Panc1 (cell line): ENCODE measurements around the gene RASL10A. TPM values are rescaled to one million over a fixed set of nuclear protein-coding genes. Genes with fewer than 3 reads are reported as not detected.

Source experiments
- ATAC-seq: fragments of 200-7000 bp; cut with Tn5 transposase; 2 replicates; pipeline ENCODE4 v1.9.1; 2020; ENCODE audit warnings: mild to moderate bottlenecking, moderate library complexity
- BruUV-seq: library from RNA; stranded (reverse); fragments of 400-500 nt; replicated peaks from 2 replicates; lab custom pipeline; 2021; lab: Mats Ljungman, UMichigan
- CTCF ChIA-PET: fragments of 300-600 bp; sonication (Branson Sonifier 250); formaldehyde crosslinking; loops from one replicate; lab custom pipeline; 2022; ENCODE audit warnings: antibody characterized with exemption; lab: Charles Lee
- POLR2A ChIA-PET: fragments of 300-600 bp; sonication (Branson Sonifier 250); formaldehyde crosslinking; loops from one replicate; lab custom pipeline; 2022; ENCODE audit warnings: antibody characterized with exemption; lab: Charles Lee
- DNase-seq: peaks from one replicate; pipeline ENCODE4 v3.0.0-alpha.2; 2010; ENCODE audit warnings: low read depth, low spot score
- H3K27ac ChIP-seq: 2 replicates; pipeline ENCODE4 v1.5.1; 2011; ENCODE audit warnings: mild to moderate bottlenecking, low read length, inconsistent platforms
- H3K27me3 ChIP-seq: fragments of 200-500 bp; sonication (Bioruptor generic); 2 replicates; pipeline ENCODE4 v1.6.0; 2014; ENCODE audit warnings: low read length, inconsistent platforms; ENCODE audit not compliant: control insufficient read depth, insufficient read depth
- H3K36me3 ChIP-seq: fragments of 200-500 bp; sonication (Bioruptor generic); 2 replicates; pipeline ENCODE4 v1.5.1; 2014; ENCODE audit warnings: inconsistent platforms, mild to moderate bottlenecking, low read length, moderate library complexity; ENCODE audit not compliant: control insufficient read depth, insufficient read depth
- H3K4me1 ChIP-seq: 2 replicates; pipeline ENCODE4 v1.5.1; 2011; ENCODE audit warnings: inconsistent platforms, mild to moderate bottlenecking, low read length, moderate library complexity; ENCODE audit not compliant: control insufficient read depth, insufficient read depth
- H3K4me3 ChIP-seq, 2 experiments: 2 replicates each; pipeline ENCODE4 v1.5.1; 2011 to 2012; ENCODE audit warnings: low read depth in 2 of 2, low read length in 2 of 2, mild to moderate bottlenecking in 2 of 2, inconsistent platforms in 1 of 2, moderate library complexity in 1 of 2
- H3K9me3 ChIP-seq: fragments of 200-500 bp; sonication (Bioruptor generic); 2 replicates; pipeline ENCODE4 v1.5.1; 2014; ENCODE audit warnings: low read depth, mild to moderate bottlenecking, inconsistent platforms, low read length, moderate library complexity; ENCODE audit not compliant: control insufficient read depth, insufficient read depth
- CTCF ChIP-seq: fragments of 450-650 bp; IDR thresholded peaks from 2 replicates; pipeline ENCODE4 v1.5.1; 2017; ENCODE audit warnings: mild to moderate bottlenecking
- POLR2AphosphoS5 ChIP-seq: IDR thresholded peaks from 2 replicates; pipeline ENCODE4 v1.6.1; 2012; ENCODE audit warnings: mild to moderate bottlenecking, low read depth, low read length, moderate library complexity
- REST ChIP-seq, 2 experiments: IDR thresholded peaks; 2 replicates each; pipeline ENCODE4 v1.6.1; 2011 to 2012; ENCODE audit warnings: low read depth in 2 of 2, control low read depth in 1 of 2, low read length in 1 of 2, mild to moderate bottlenecking in 1 of 2, moderate library complexity in 1 of 2; ENCODE audit not compliant: insufficient read depth in 1 of 2
- SIN3A ChIP-seq: IDR thresholded peaks from 2 replicates; pipeline ENCODE4 v1.6.1; 2012; ENCODE audit warnings: low read depth, mild to moderate bottlenecking, low read length, moderate library complexity, borderline replicate concordance; ENCODE audit not compliant: insufficient read depth
- TCF7L2 ChIP-seq: IDR thresholded peaks from 2 replicates; pipeline ENCODE4 v1.6.1; 2011; ENCODE audit warnings: mild to moderate bottlenecking, low read depth, low read length, inconsistent platforms
- in situ Hi-C: cut with HindIII; loops from 2 replicates; pipeline ENCODE4 v1.10.0; 2016; ENCODE audit warnings: low sequenced_read_pairs, low pct_unique_long_range_greater_than_20kb
- intact Hi-C: fragments of 100-400 bp; cut with micrococcal nuclease; formaldehyde crosslinking; loops from one replicate; pipeline ENCODE4 v1.10.0; 2022; ENCODE audit not compliant: unreplicated experiment
- total RNA-seq: library from RNA; stranded (reverse); gene quantifications from one replicate; pipeline ENCODE4 v1.2.1, GENCODE V29; 2021; ENCODE audit not compliant: unreplicated experiment

The RASL10A gene
- total RNA-seq, 1 experiment from 2014 or later, result 2.6 TPM

GRCh38 chr22:29305836-29306174, 9.7 kb downstream of the RASL10A start:
- DNase-seq (no peak), ATAC-seq (no peak)
- H3K27ac ChIP-seq, result peak overlapping the region; percentile 83; the same call in 1 of the 2 replicates
- ChIA-PET POLR2A (interaction anchor here (0.6 to 0.7 kb wide), 2 partner anchors 58 to 318 kb away, joined by 3 to 16 read pairs; no protein-coding TSS in a partner anchor), CTCF (no interaction called here)
- H3K9me3 ChIP-seq, result no peaks in the 10 kb centered on the region
- no TSS peak for BruUV-seq
- intact Hi-C loops, result no loop called here
- H3K27me3 ChIP-seq, result no peaks in the 10 kb centered on the region
- peak overlapping the region in 1 of 2 experiments; percentile 66; a peak in 2 of 4 replicates for H3K4me3 ChIP-seq
- TF ChIP-seq CTCF (no peak), TCF7L2 (no peak), SIN3A (no peak), POLR2AphosphoS5 (no peak), REST (IDR thresholded peaks at IDR 0.05; ENCODE audit: insufficient read depth in 1 of 2, low read depth in 2 of 2, low read length in 1 of 2) (no peak)
- peaks cover 28% of the 10 kb centered on the region for H3K4me1 ChIP-seq
- in situ Hi-C loops, result no loop called here
- no peaks in the 10 kb centered on the region; the same call in 1 of the 2 replicates for H3K36me3 ChIP-seq

GRCh38 chr22:29302681-29303465, 12.6 kb downstream of the RASL10A start:
- H3K4me1 ChIP-seq, result peaks cover 12% of the 10 kb centered on the region
- H3K9me3 ChIP-seq, result no peaks in the 10 kb centered on the region
- ATAC-seq (no peak), DNase-seq (no peak)
- TF ChIP-seq CTCF (no peak), TCF7L2 (no peak), POLR2AphosphoS5 (no peak), SIN3A (no peak), REST (IDR thresholded peaks at IDR 0.05; ENCODE audit: insufficient read depth in 1 of 2, low read depth in 2 of 2, low read length in 1 of 2) (no peak)
- no peak overlapping the region for H3K4me3 ChIP-seq
- in situ Hi-C loops, result no loop called here
- peaks cover 3% of the 10 kb centered on the region; the same call in 1 of the 2 replicates for H3K36me3 ChIP-seq
- no TSS peak for BruUV-seq
- H3K27me3 ChIP-seq, result no peaks in the 10 kb centered on the region
- H3K27ac ChIP-seq, result no peak overlapping the region
- POLR2A ChIA-PET, result no interaction called here
- CTCF ChIA-PET, result interaction anchor here (0.7 kb wide), 1 partner anchor 56 kb away, joined by 3 read pairs; no protein-coding TSS in a partner anchor
- intact Hi-C loops, result no loop called here
